ENCODE results near the gene RBM8A. TPM values are rescaled to one million over a fixed set of nuclear protein-coding genes. Genes with fewer than 3 reads are reported as not detected.

The RBM8A gene
- total and polyA plus RNA-seq, 9 of the 15 experiments (the other 6 are each of a cell fraction or from before 2014, with no cell fraction given): 215 to 1,035 (median 291) TPM

DNA sequence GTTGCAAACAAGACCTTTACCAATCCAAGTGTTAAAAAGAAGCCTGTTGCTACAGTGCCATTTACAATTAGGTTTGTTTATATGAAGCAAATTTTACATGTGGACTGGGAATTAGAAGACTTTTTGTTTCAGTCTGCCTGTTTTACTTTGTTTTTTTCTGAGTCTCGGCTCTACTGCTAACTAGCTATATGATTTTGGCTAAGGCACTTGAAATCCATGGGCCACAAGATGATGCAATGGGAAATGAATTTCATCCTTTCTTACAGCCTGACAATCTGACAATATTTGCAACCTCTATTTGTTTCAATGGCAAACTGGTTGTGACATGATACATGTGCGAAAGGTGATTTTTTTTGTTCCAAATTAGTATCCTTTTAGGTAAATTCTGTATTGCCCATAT, 5.0 kb downstream of the RBM8A start:
- peaks cover 24% of the 10 kb centered on the region for H3K79me2 ChIP-seq (ENCODE audit: control insufficient read depth, insufficient read depth, low read length)
- peaks cover 10 to 23% of the 10 kb centered on the region in 2 experiments; a peak in 4 of 5 replicates for H3K4me1 ChIP-seq (replicated peaks in 1 of 2; ENCODE audit: control insufficient read depth in 2 of 2, insufficient read depth in 2 of 2, low read length in 2 of 2)
- no peak overlapping the region for H3K4me2 ChIP-seq (ENCODE audit: insufficient read depth, low read length)
- no peak overlapping the region; a peak in 1 of 4 replicates for H3K9ac ChIP-seq (ENCODE audit: insufficient read depth in 1 of 2, low read depth in 2 of 2, low read length in 2 of 2)
- H3K4me3 ChIP-seq: no peak overlapping the region
- intact Hi-C loops (cut with micrococcal nuclease): no loop called here
- DNase-seq (ENCODE audit: extremely low read depth in 1 of 4, low spot score in 3 of 4) (no peak), FAIRE-seq (no peak), ATAC-seq (no peak)
- in situ Hi-C loops (cut with MboI): no loop called here
- peaks cover 27% of the 10 kb centered on the region for H3K36me3 ChIP-seq (ENCODE audit: control insufficient read depth, insufficient read depth, low read length)
- H3K27me3 ChIP-seq (ENCODE audit: control insufficient read depth in 2 of 2, insufficient read depth in 2 of 2, low read length in 2 of 2): no peaks in the 10 kb centered on the region
- no peak overlapping the region for H2AFZ ChIP-seq (ENCODE audit: low read depth, low read length)
- ChIA-PET CTCF (ENCODE audit: low intra/inter-chr PET ratio) (no interaction called here), POLR2A (interaction anchor here (0.6 to 1.6 kb wide), 3 partner anchors 19 to 68 kb away, joined by 3 read pairs; no protein-coding TSS in a partner anchor)
- 0 out of 2 replicates have a peak, but pooled peaks cover 3% of the 10 kb centered on the region for H4K20me1 ChIP-seq (replicated peaks; ENCODE audit: control insufficient read depth, insufficient read depth, low read length)
- WGBS (ENCODE audit: insufficient coverage, low coverage, missing lambda C conversion rate): 91% methylated on average over 2 of the region's 2 CpGs
- no peak for TF ChIP-seq CEBPG (CRISPR knock-in tag; IDR thresholded peaks at IDR 0.05)
- TF ChIP-seq CEBPG (tag; conservative IDR thresholded peaks at IDR 0.05 in 1 of 2, IDR thresholded peaks at IDR 0.05 in 1 of 2): peak; percentile 51 to 76; a peak in 3 of 4 replicates
- TF ChIP-seq ARHGAP35 (IDR thresholded peaks at IDR 0.05; ENCODE audit: partially characterized antibody): no peak
- TF ChIP-seq, protein P1, sequence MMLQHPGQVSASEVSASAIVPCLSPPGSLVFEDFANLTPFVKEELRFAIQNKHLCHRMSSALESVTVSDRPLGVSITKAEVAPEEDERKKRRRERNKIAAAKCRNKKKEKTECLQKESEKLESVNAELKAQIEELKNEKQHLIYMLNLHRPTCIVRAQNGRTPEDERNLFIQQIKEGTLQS (IDR thresholded peaks at IDR 0.05): peak; percentile 74
- TF ChIP-seq, protein P1 (CRISPR knock-in tag; conservative IDR thresholded peaks at IDR 0.05): no peak
- TF ChIP-seq SMARCE1 (IDR thresholded peaks at IDR 0.05): no peak
- no peak overlapping the region for H3K27ac ChIP-seq (ENCODE audit: extremely low read depth, low read depth, low read length)
- H3K9me3 ChIP-seq (replicated peaks; ENCODE audit: control insufficient read depth, insufficient read depth, low read depth, low read length): no peaks in the 10 kb centered on the region
- no peaks in the 10 kb centered on the region for H3K9me1 ChIP-seq (ENCODE audit: control insufficient read depth, insufficient read depth, low read length)
- no TSS peak for BruUV-seq (replicated peaks)

Measured in K562 (cell line).